ENCODE measurements around the gene ANKDD1A. TPM values are rescaled to one million over a fixed set of nuclear protein-coding genes. Genes with fewer than 3 reads are reported as not detected.

ANKDD1A gene
- total and polyA plus RNA-seq, 2 experiments from 2014 or later, result 6.7 to 9.3 TPM

GRCh38 chr15:64878705-64879104 lies 33.0 kb upstream of the ANKDD1A start:
- H3K27me3 Mint-ChIP-seq (ENCODE audit: insufficient read depth, low read depth, poor library complexity), result peaks cover 16% of the 10 kb centered on the region
- H3K9me3 Mint-ChIP-seq, result no peaks in the 10 kb centered on the region
- Histone ChIP-seq H3K27ac (ENCODE audit: low read depth) (no peak overlapping the region), H3K79me2 (replicated peaks; ENCODE audit: insufficient read depth) (no peaks in the 10 kb centered on the region), H3K4me1 (ENCODE audit: insufficient read depth) (peaks cover 19% of the 10 kb centered on the region), H3K4me2 (no peak overlapping the region), H3F3A (replicated peaks; ENCODE audit: low read depth) (0 out of 2 replicates have a peak, but pooled peaks cover 2% of the 10 kb centered on the region), H3K27me3 (ENCODE audit: insufficient read depth) (no peaks in the 10 kb centered on the region), H3K36me3 (ENCODE audit: insufficient read depth) (no peaks in the 10 kb centered on the region), H3K9me2 (ENCODE audit: insufficient read depth) (no peaks in the 10 kb centered on the region), H4K20me1 (replicated peaks; ENCODE audit: insufficient read depth) (no peaks in the 10 kb centered on the region), H3K4me3 (no peak overlapping the region), H2AFZ (no peak overlapping the region)
- H3K4me3 Mint-ChIP-seq, result no peak overlapping the region
- H3K27ac Mint-ChIP-seq, result no peak overlapping the region
- no peak for ATAC-seq
- no peaks in the 10 kb centered on the region for H3K36me3 Mint-ChIP-seq (ENCODE audit: low read depth)
- no peak for DNase-seq (ENCODE audit: low spot score)
- H3K4me1 Mint-ChIP-seq, result peaks cover 36% of the 10 kb centered on the region
- TF ChIP-seq CTCF (conservative IDR thresholded peaks at IDR 0.05; ENCODE audit: low read depth in 2 of 2), result no peak
- TF ChIP-seq NANOG (IDR thresholded peaks at IDR 0.05; ENCODE audit: borderline replicate concordance), result no peak
- TF ChIP-seq EZH2phosphoT487 (IDR thresholded peaks at IDR 0.05; ENCODE audit: unreplicated experiment), result no peak
- TF ChIP-seq STAT1 (IDR thresholded peaks at IDR 0.05; ENCODE audit: unreplicated experiment), result no peak
- no peak for TF ChIP-seq ETS1 (IDR thresholded peaks at IDR 0.05)
- TF ChIP-seq CREB1 (CRISPR knock-in tag; IDR thresholded peaks at IDR 0.05; ENCODE audit: low read depth), result no peak
- no peak for TF ChIP-seq ZNF114 (CRISPR knock-in tag; IDR thresholded peaks at IDR 0.05)
- TF ChIP-seq JUNB (IDR thresholded peaks at IDR 0.05; ENCODE audit: unreplicated experiment), result no peak
- no peak for TF ChIP-seq ZNF331 (CRISPR knock-in tag; IDR thresholded peaks at IDR 0.05; ENCODE audit: low read depth)
- no peak for TF ChIP-seq ZNF462 (CRISPR knock-in tag; IDR thresholded peaks at IDR 0.05)
- no peak for TF ChIP-seq EZH2 (IDR thresholded peaks at IDR 0.05; ENCODE audit: low read depth, unreplicated experiment)
- no peak for TF ChIP-seq POLR2AphosphoS5 (IDR thresholded peaks at IDR 0.05; ENCODE audit: low read depth)
- TF ChIP-seq REST (IDR thresholded peaks at IDR 0.05; ENCODE audit: unreplicated experiment), result no peak

Measured in GM23338 (cell line).